Amniotic stem cell (primary cell): ENCODE results near the gene CAPN13.

Experiments
- DNase-seq: peaks from one replicate; lab custom pipeline; 2025; lab: John Stamatoyannopoulos, UW

CAPN13 gene

GRCh38 chr2:30683236-30683956, 123.8 kb downstream of the CAPN13 start:
- DNase-seq = no peak

DNA sequence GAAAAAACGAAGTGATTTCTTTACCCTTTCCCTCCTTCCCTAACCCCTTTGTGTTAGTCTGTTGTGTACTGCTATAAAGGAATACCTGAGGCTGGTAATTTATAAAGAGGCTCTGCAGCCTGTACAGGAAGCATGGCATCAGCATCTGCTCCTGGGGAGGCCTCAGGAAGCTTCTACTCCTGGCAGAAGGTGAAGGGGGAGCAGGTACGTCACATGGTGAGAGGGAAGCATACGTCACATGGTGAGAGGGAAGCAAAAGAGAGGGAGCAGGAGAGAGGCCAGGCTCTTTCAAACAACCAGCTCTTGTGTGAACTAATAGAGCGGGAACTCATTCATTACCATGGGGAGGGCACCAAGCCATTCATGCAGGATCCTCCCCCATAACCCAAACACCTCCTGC, 126.2 kb downstream of the CAPN13 start:
- no peak for DNase-seq

- no peak for DNase-seq
Observed at GRCh38 chr2:30680121-30680520, 127.1 kb downstream of the CAPN13 start.

- DNase-seq = no peak
Observed at GRCh38 chr2:30679426-30680088, 127.7 kb downstream of the CAPN13 start.

DNA sequence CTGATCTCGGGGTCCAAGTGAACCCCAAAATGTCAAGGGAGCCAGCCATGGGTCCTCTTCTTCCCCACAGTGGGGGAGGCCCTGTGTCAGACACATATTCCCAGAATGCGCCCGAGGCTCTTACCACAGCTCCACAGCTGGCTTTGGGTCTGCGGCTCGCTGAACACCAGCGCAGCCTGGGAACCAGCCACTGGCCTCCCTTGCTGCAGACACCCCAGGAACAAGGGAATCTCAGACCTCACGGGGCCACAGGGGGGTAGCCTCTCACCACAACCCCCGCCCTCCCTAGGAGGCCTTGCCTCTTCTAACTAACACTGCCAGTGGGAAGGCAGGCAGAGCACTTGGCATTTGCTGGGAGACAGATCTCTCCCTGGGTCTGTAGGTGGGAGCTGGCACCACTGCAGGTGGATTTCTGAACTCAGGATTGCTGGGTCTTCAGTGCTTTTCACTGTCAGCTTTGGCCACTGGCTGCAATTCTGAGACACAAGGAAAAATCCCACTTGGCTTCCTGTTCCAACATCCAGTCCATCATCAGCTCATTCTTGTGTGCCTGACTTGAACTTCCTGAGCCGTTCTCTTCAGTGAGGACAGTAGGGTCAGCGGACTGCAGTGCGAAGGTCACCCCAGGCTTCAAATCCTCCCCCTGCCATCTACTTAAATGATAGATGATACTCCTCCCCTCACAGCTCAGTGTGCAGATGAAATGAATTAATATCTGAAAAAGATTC, 128.7 kb downstream of the CAPN13 start:
- no peak for DNase-seq

GRCh38 chr2:30677861-30678385, 129.3 kb downstream of the CAPN13 start:
- DNase-seq = no peak

DNA sequence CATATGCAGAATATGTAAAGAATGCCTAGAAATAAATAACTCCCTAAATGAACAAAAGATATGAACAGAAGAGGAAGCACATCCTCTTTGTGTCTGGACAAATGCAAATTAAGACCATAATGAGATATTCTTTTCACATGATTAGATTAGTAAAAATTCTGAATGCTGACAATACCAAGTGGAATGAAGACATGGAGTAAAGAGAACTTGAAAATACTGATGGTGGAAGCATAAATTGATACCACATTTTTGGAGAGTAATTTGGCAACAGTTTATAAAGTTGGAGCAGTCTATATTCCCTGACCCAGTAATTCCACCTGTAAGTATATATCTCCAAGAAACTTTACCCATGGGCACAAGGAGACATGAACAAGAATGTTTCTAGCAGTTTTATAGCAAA, 130.0 kb downstream of the CAPN13 start:
- DNase-seq = no peak

- DNase-seq = no peak
Observed at GRCh38 chr2:30675758-30676157, 131.5 kb downstream of the CAPN13 start.

GRCh38 chr2:30673127-30673526, 134.1 kb downstream of the CAPN13 start:
- no peak for DNase-seq
